ENCODE data around the gene LYPD3.

Gene LYPD3

DNA sequence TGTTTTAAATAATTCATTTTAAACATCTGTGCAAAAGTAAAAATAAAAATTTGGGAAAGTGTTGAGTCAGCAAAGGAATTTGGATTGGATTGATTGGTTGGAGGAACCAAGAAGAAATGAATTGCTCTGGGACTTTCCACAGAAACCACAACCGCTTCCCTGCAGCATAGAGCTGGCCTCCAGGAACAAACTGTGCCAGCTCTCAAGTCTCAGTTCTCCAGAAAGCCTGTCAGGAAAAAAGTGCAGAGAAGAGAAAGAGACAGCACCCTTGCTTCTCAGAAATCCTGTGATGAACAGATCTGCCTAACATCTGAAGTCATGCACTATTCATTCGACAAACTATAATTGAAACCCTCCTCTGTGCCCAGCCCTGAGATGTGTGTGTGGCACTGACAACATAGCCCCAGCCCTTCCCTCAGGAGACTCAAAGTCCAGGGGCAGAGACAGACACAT is 14.8 kb downstream of the LYPD3 start:
- H3K27me3 ChIP-seq (ENCODE audit: insufficient read depth, low read length, poor library complexity): no peaks in the 10 kb centered on the region
- H3K79me2 ChIP-seq (ENCODE audit: control insufficient read depth, insufficient read depth, low read length): no peaks in the 10 kb centered on the region
- no peak overlapping the region for H3K4me2 ChIP-seq (ENCODE audit: low read length)
- H3K36me3 ChIP-seq (ENCODE audit: control insufficient read depth, insufficient read depth, low read length): no peaks in the 10 kb centered on the region
- no peak overlapping the region for H3K9ac ChIP-seq (ENCODE audit: low read length)
- H2BK120ac ChIP-seq (ENCODE audit: low read depth, low read length): no peak overlapping the region
- no peaks in the 10 kb centered on the region for H3K79me1 ChIP-seq (ENCODE audit: low read length)
- no peaks in the 10 kb centered on the region for H3K4me1 ChIP-seq (ENCODE audit: control insufficient read depth, low read depth, low read length)
- H3K4me3 ChIP-seq (ENCODE audit: low read length): no peak overlapping the region
- no peak for DNase-seq
- no peak overlapping the region for H2BK15ac ChIP-seq (replicated peaks; ENCODE audit: low read depth)
- no peak overlapping the region for H2BK5ac ChIP-seq (ENCODE audit: low read length)
- H3K18ac ChIP-seq (ENCODE audit: low read length): no peak overlapping the region
- H4K5ac ChIP-seq (ENCODE audit: low read length): no peak overlapping the region
- H4K8ac ChIP-seq (ENCODE audit: low read depth, low read length): no peak overlapping the region
- no peak overlapping the region for H3K27ac ChIP-seq (ENCODE audit: low read depth, low read length)
- WGBS (ENCODE audit: extremely low coverage, insufficient coverage, low lambda C conversion rate): no CpG with 5 or more reads among the region's 2 CpGs
- H3K4ac ChIP-seq (ENCODE audit: low read depth, low read length): no peak overlapping the region
- no peak overlapping the region for H2AK5ac ChIP-seq (ENCODE audit: low read length)
- H3K56ac ChIP-seq (ENCODE audit: low read length): no peak overlapping the region
- no peak overlapping the region for H3K23ac ChIP-seq (ENCODE audit: low read length)

- no peak overlapping the region for H2BK15ac ChIP-seq (replicated peaks; ENCODE audit: low read depth)
- H3K27ac ChIP-seq (ENCODE audit: low read depth, low read length): no peak overlapping the region
- WGBS (ENCODE audit: extremely low coverage, insufficient coverage, low lambda C conversion rate): no CpG with 5 or more reads among the region's 9 CpGs
- H2BK120ac ChIP-seq (ENCODE audit: low read depth, low read length): no peak overlapping the region
- H3K9ac ChIP-seq (ENCODE audit: low read length): no peak overlapping the region
- H3K4me3 ChIP-seq (ENCODE audit: low read length): no peak overlapping the region
- no peaks in the 10 kb centered on the region for H3K27me3 ChIP-seq (ENCODE audit: insufficient read depth, low read length, poor library complexity)
- no peak overlapping the region for H3K4ac ChIP-seq (ENCODE audit: low read depth, low read length)
- no peak overlapping the region for H3K56ac ChIP-seq (ENCODE audit: low read length)
- H3K79me2 ChIP-seq (ENCODE audit: control insufficient read depth, insufficient read depth, low read length): no peaks in the 10 kb centered on the region
- H4K5ac ChIP-seq (ENCODE audit: low read length): no peak overlapping the region
- no peak overlapping the region for H2BK5ac ChIP-seq (ENCODE audit: low read length)
- H3K23ac ChIP-seq (ENCODE audit: low read length): no peak overlapping the region
- no peaks in the 10 kb centered on the region for H3K36me3 ChIP-seq (ENCODE audit: control insufficient read depth, insufficient read depth, low read length)
- H4K8ac ChIP-seq (ENCODE audit: low read depth, low read length): no peak overlapping the region
- DNase-seq: no peak
- no peaks in the 10 kb centered on the region for H3K79me1 ChIP-seq (ENCODE audit: low read length)
- no peaks in the 10 kb centered on the region for H3K4me1 ChIP-seq (ENCODE audit: control insufficient read depth, low read depth, low read length)
- no peak overlapping the region for H3K18ac ChIP-seq (ENCODE audit: low read length)
- no peak overlapping the region for H2AK5ac ChIP-seq (ENCODE audit: low read length)
- no peak overlapping the region for H3K4me2 ChIP-seq (ENCODE audit: low read length)
These were observed 17.8 kb downstream of the LYPD3 start for GRCh38 chr19:43447655-43448054.

DNA sequence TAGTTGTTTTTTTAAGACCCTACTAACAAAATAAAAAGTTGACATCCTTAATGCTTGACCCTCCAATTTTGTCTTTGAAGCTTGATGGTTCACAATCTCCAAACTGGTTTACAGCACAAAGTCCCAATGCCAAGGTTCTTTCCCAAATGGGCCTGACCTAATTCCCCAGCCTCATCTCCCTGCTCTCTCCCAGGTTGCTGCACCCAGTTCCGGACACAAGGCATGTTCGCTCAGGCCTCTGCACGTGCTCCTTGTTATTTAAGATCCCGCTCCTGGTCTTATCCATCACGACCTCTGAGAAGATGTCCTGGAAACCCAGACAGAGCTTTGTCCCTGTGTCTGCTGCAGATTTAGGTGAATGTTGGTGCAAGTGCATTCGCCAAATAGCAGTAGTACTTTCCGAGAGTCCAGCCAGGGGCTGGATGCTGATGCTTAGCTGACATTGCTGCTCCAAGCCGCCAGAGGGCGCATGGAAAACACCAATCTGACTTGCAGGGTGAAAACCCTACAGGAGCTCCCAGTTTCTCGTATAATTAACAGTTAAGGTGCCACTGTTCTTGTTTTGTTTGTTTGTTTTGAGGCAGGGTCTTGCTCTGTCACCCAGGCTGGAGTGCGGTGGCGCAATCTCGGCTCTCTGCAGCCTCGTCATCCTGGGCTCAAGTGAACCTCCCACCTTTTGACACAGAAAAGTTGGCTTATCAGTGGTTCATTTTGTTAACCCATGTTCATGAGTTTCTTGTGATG is 18.5 kb downstream of the LYPD3 start:
- H3K4me3 ChIP-seq (ENCODE audit: low read length): no peak overlapping the region
- H2BK15ac ChIP-seq (replicated peaks; ENCODE audit: low read depth): no peak overlapping the region
- no peaks in the 10 kb centered on the region for H3K27me3 ChIP-seq (ENCODE audit: insufficient read depth, low read length, poor library complexity)
- peak; percentile 80 for DNase-seq
- H3K36me3 ChIP-seq (ENCODE audit: control insufficient read depth, insufficient read depth, low read length): no peaks in the 10 kb centered on the region
- no peak overlapping the region for H4K5ac ChIP-seq (ENCODE audit: low read length)
- H3K79me2 ChIP-seq (ENCODE audit: control insufficient read depth, insufficient read depth, low read length): no peaks in the 10 kb centered on the region
- WGBS (ENCODE audit: extremely low coverage, insufficient coverage, low lambda C conversion rate): no CpG with 5 or more reads among the region's 14 CpGs
- H3K18ac ChIP-seq (ENCODE audit: low read length): no peak overlapping the region
- no peak overlapping the region for H3K9ac ChIP-seq (ENCODE audit: low read length)
- H3K4me1 ChIP-seq (ENCODE audit: control insufficient read depth, low read depth, low read length): no peaks in the 10 kb centered on the region
- no peak overlapping the region for H3K23ac ChIP-seq (ENCODE audit: low read length)
- H2BK5ac ChIP-seq (ENCODE audit: low read length): no peak overlapping the region
- H3K4ac ChIP-seq (ENCODE audit: low read depth, low read length): no peak overlapping the region
- no peak overlapping the region for H3K56ac ChIP-seq (ENCODE audit: low read length)
- no peaks in the 10 kb centered on the region for H3K79me1 ChIP-seq (ENCODE audit: low read length)
- no peak overlapping the region for H2AK5ac ChIP-seq (ENCODE audit: low read length)
- H3K4me2 ChIP-seq (ENCODE audit: low read length): no peak overlapping the region
- H3K27ac ChIP-seq (ENCODE audit: low read depth, low read length): no peak overlapping the region
- no peak overlapping the region for H2BK120ac ChIP-seq (ENCODE audit: low read depth, low read length)
- H4K8ac ChIP-seq (ENCODE audit: low read depth, low read length): no peak overlapping the region

DNA sequence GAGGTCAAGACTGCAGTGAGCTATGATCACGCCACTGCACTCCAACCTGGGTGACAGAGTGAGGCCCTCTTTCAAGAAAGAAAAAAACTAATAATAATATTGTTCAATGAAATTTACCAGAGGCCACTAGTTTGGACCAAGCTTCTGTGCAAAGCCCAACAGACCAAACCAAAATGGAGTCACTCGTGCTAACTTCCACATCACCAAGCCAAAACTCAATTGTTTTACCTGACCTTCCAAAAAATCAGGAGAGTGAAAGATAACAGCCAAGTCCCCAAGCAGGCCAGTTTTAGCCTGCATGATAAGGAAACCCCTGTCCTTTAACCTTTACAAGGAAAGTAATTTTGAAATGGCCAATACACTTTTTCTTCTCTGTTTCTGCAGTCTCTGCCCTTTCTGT is 20.0 kb downstream of the LYPD3 start:
- Histone ChIP-seq H3K36me3 (ENCODE audit: control insufficient read depth, insufficient read depth, low read length) (no peaks in the 10 kb centered on the region), H3K27me3 (ENCODE audit: insufficient read depth, low read length, poor library complexity) (no peaks in the 10 kb centered on the region), H3K9ac (ENCODE audit: low read length) (no peak overlapping the region), H3K23ac (ENCODE audit: low read length) (no peak overlapping the region), H2AK5ac (ENCODE audit: low read length) (no peak overlapping the region), H3K18ac (ENCODE audit: low read length) (no peak overlapping the region), H2BK15ac (replicated peaks; ENCODE audit: low read depth) (no peak overlapping the region), H4K8ac (ENCODE audit: low read depth, low read length) (no peak overlapping the region), H3K4me3 (ENCODE audit: low read length) (no peak overlapping the region), H3K4ac (ENCODE audit: low read depth, low read length) (no peak overlapping the region), H3K27ac (ENCODE audit: low read depth, low read length) (no peak overlapping the region), H4K5ac (ENCODE audit: low read length) (no peak overlapping the region), H3K4me1 (ENCODE audit: control insufficient read depth, low read depth, low read length) (no peaks in the 10 kb centered on the region), H2BK120ac (ENCODE audit: low read depth, low read length) (no peak overlapping the region), H2BK5ac (ENCODE audit: low read length) (no peak overlapping the region), H3K79me2 (ENCODE audit: control insufficient read depth, insufficient read depth, low read length) (no peaks in the 10 kb centered on the region), H3K4me2 (ENCODE audit: low read length) (no peak overlapping the region), H3K56ac (ENCODE audit: low read length) (no peak overlapping the region), H3K79me1 (ENCODE audit: low read length) (no peaks in the 10 kb centered on the region)
- no peak for DNase-seq
- no CpG with 5 or more reads among the region's 2 CpGs for WGBS (ENCODE audit: extremely low coverage, insufficient coverage, low lambda C conversion rate)

DNA sequence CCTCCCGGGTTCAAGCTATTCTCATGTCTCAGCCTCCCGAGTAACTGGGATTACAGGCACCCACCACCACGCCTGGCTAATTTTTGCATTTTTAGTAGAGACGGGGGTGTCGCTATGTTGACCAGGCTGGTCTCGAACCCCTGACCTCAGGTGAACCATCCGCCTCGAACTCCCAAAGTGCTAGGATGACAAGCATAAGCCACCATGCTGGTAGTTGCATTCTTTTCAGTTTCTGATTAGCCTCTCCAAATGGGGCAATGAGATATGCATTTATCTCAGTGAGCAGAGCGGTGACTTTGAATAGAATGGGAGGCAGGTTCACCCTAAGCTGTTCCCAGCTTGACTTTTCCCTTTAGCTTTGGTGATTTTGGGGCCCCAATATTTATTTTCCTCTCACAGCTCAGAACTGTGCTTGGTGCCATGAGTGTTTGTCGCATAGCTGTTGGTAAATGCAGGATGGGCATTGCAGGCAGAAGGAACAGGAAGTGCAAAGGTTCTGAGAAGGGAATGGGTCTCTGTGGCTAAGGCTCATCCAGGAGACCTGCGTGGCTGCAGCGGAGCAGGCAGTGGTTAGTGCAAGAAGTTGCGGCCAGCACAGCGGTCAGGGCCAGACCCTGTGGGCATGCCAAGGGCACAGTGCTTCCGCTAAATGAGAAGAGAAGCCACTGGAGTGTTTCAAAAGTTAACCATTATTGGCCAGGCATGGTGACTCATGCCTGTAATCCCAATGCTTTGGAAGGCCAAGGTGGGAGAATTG is 20.7 kb downstream of the LYPD3 start:
- Histone ChIP-seq H3K4me3 (ENCODE audit: low read length) (no peak overlapping the region), H3K9ac (ENCODE audit: low read length) (no peak overlapping the region), H3K27ac (ENCODE audit: low read depth, low read length) (no peak overlapping the region), H3K36me3 (ENCODE audit: control insufficient read depth, insufficient read depth, low read length) (no peaks in the 10 kb centered on the region), H3K4me2 (ENCODE audit: low read length) (no peak overlapping the region), H3K18ac (ENCODE audit: low read length) (no peak overlapping the region), H2BK15ac (replicated peaks; ENCODE audit: low read depth) (no peak overlapping the region), H2BK5ac (ENCODE audit: low read length) (no peak overlapping the region), H3K56ac (ENCODE audit: low read length) (peak overlapping the region; percentile 42), H3K23ac (ENCODE audit: low read length) (peak overlapping the region; percentile 66), H3K4ac (ENCODE audit: low read depth, low read length) (no peak overlapping the region), H4K5ac (ENCODE audit: low read length) (no peak overlapping the region), H4K8ac (ENCODE audit: low read depth, low read length) (no peak overlapping the region), H3K27me3 (ENCODE audit: insufficient read depth, low read length, poor library complexity) (no peaks in the 10 kb centered on the region), H2AK5ac (ENCODE audit: low read length) (no peak overlapping the region), H2BK120ac (ENCODE audit: low read depth, low read length) (no peak overlapping the region), H3K79me2 (ENCODE audit: control insufficient read depth, insufficient read depth, low read length) (no peaks in the 10 kb centered on the region), H3K79me1 (ENCODE audit: low read length) (no peaks in the 10 kb centered on the region), H3K4me1 (ENCODE audit: control insufficient read depth, low read depth, low read length) (no peaks in the 10 kb centered on the region)
- no CpG with 5 or more reads among the region's 15 CpGs for WGBS (ENCODE audit: extremely low coverage, insufficient coverage, low lambda C conversion rate)
- no peak for DNase-seq

All from mesendoderm (in vitro differentiated cells).